Astrocyte (in vitro differentiated cells and primary cell): ENCODE data around the gene BORCS5.

Experiments used
- CTCF ChIP-seq: IDR thresholded peaks from 2 replicates; pipeline ENCODE4 v1.5.1; 2011; ENCODE audit warnings: low read depth, mild to moderate bottlenecking, inconsistent platforms, low read length, moderate library complexity; ENCODE audit not compliant: insufficient read depth
- EZH2 ChIP-seq: IDR thresholded peaks from 2 replicates; pipeline ENCODE4 v1.6.1; 2012; ENCODE audit warnings: mild to moderate bottlenecking, low read length, inconsistent platforms; ENCODE audit not compliant: insufficient read depth

- TF ChIP-seq CTCF (peak; percentile 74), EZH2 (no peak)
Measured at GRCh38 chr12:12327802-12328201, 29.1 kb upstream of the BORCS5 start.
